ENCODE measurements around the gene CLNK. TPM values are rescaled to one million over a fixed set of nuclear protein-coding genes. Genes with fewer than 3 reads are reported as not detected.

CLNK gene
- total RNA-seq, 1 experiment from 2014 or later: not detected

DNA sequence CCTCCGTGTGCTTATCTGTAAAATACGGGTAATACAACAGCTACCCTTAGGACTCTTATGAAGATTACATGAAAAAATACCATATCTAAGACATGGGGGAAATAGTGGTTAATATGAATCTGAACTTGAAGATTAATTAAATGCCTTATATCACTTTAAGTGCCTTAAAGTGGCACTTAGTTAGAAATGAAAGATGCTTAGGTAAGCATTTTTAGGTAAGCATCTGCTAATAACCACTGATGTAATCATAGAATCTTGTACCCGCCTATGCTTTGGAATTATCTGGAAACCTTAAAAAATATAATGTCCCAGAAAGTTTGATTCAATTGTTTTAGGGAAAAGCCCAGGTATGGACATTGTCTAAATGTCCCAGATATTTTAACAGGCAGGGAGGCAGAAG lies 12.2 kb downstream of the CLNK start:
- H3K27ac ChIP-seq (ENCODE audit: low read depth, low read length): no peak overlapping the region
- CTCF ChIA-PET: no interaction called here
- H3K9ac ChIP-seq (ENCODE audit: low read length): no peak overlapping the region
- POLR2A ChIA-PET: no interaction called here
- H3K4me3 ChIP-seq (replicated peaks in 1 of 2; ENCODE audit: low read depth in 1 of 2, low read length in 2 of 2): no peak overlapping the region
- no peak overlapping the region for H3K4me2 ChIP-seq (ENCODE audit: low read length)
- no peaks in the 10 kb centered on the region; the same call in 1 of the 2 replicates for H3K27me3 ChIP-seq (ENCODE audit: insufficient read depth, low read length)
- BruUV-seq (replicated peaks): no TSS peak
- ATAC-seq (no peak), DNase-seq (ENCODE audit: low read depth, low spot score) (no peak)
- no peaks in the 10 kb centered on the region for H4K20me1 ChIP-seq (ENCODE audit: insufficient read depth)
- no peaks in the 10 kb centered on the region for H3K36me3 ChIP-seq (ENCODE audit: control insufficient read depth in 1 of 2, insufficient read depth in 2 of 2, low read length in 2 of 2)
- H3K9me2 ChIP-seq (ENCODE audit: insufficient read depth): no peaks in the 10 kb centered on the region
- no peaks in the 10 kb centered on the region for H3K4me1 ChIP-seq (ENCODE audit: control insufficient read depth in 1 of 2, insufficient read depth in 2 of 2, low read length in 2 of 2)
- TF ChIP-seq POLR2A (IDR thresholded peaks at IDR 0.05; ENCODE audit: borderline replicate concordance, extremely low read depth, insufficient read depth, insufficient read length) (no peak), CBX3 (IDR thresholded peaks at IDR 0.05; ENCODE audit: low read depth) (no peak), POLR2AphosphoS5 (IDR thresholded peaks at IDR 0.05; ENCODE audit: low read depth, low read length) (no peak), SIN3A (IDR thresholded peaks at IDR 0.05; ENCODE audit: low read depth) (no peak), MAX (IDR thresholded peaks at IDR 0.05) (no peak), EZH2 (IDR thresholded peaks at IDR 0.05) (no peak), CEBPB (IDR thresholded peaks at IDR 0.05; ENCODE audit: low read depth) (no peak), YY1 (IDR thresholded peaks at IDR 0.05; ENCODE audit: extremely low read depth, insufficient replicate concordance, low read depth, low read length) (no peak), SRF (IDR thresholded peaks at IDR 0.05; ENCODE audit: low read depth) (no peak), ZNF274 (IDR thresholded peaks at IDR 0.05; ENCODE audit: low read depth, low read length) (no peak), TCF7L2 (IDR thresholded peaks at IDR 0.05; ENCODE audit: borderline replicate concordance, extremely low read depth, insufficient read depth, insufficient read length) (no peak), EGR1 (IDR thresholded peaks at IDR 0.05; ENCODE audit: low read depth) (no peak), EZH2phosphoT487 (IDR thresholded peaks at IDR 0.05; ENCODE audit: borderline replicate concordance) (no peak), RAD21 (IDR thresholded peaks at IDR 0.05; ENCODE audit: low read depth) (no peak), SP1 (IDR thresholded peaks at IDR 0.05; ENCODE audit: low read depth) (no peak), REST (IDR thresholded peaks at IDR 0.05; ENCODE audit: low read depth) (no peak), ELF1 (IDR thresholded peaks at IDR 0.05; ENCODE audit: borderline replicate concordance, low read depth) (no peak), JUND (IDR thresholded peaks at IDR 0.05) (no peak)
- TF ChIP-seq, protein P1, sequence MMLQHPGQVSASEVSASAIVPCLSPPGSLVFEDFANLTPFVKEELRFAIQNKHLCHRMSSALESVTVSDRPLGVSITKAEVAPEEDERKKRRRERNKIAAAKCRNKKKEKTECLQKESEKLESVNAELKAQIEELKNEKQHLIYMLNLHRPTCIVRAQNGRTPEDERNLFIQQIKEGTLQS (IDR thresholded peaks at IDR 0.05): no peak
- TF ChIP-seq, protein P2, sequence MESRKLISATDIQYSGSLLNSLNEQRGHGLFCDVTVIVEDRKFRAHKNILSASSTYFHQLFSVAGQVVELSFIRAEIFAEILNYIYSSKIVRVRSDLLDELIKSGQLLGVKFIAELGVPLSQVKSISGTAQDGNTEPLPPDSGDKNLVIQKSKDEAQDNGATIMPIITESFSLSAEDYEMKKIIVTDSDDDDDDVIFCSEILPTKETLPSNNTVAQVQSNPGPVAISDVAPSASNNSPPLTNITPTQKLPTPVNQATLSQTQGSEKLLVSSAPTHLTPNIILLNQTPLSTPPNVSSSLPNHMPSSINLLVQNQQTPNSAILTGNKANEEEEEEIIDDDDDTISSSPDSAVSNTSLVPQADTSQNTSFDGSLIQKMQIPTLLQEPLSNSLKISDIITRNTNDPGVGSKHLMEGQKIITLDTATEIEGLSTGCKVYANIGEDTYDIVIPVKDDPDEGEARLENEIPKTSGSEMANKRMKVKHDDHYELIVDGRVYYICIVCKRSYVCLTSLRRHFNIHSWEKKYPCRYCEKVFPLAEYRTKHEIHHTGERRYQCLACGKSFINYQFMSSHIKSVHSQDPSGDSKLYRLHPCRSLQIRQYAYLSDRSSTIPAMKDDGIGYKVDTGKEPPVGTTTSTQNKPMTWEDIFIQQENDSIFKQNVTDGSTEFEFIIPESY (IDR thresholded peaks at IDR 0.05; ENCODE audit: extremely low read depth, insufficient replicate concordance, low read length): no peak
- no peaks in the 10 kb centered on the region for H3K79me2 ChIP-seq (ENCODE audit: insufficient read depth, low read length)
- intact Hi-C loops (cut with micrococcal nuclease): no loop called here
- H2AFZ ChIP-seq (ENCODE audit: low read depth, low read length, poor library complexity, severe bottlenecking): no peak overlapping the region
- RAD21 ChIA-PET (ENCODE audit: low non-redundant PET in 1 of 2, low total read pairs in 2 of 2, uncharacterized antibody in 2 of 2, unreplicated experiment in 2 of 2): no interaction called here
- H3K9me3 ChIP-seq (ENCODE audit: control insufficient read depth in 1 of 2, insufficient read depth in 1 of 2, low read depth in 1 of 2, low read length in 2 of 2): no peaks in the 10 kb centered on the region

All from HCT116 (cell line).